Ishikawa (cell line): Measurements from ENCODE around the gene TMEM132D.
A peak's percentile ranks its signal among the peaks of the same experiment; 100 is the strongest.

ENCODE experiments used
- CEBPB ChIP-seq: IDR thresholded peaks from 2 replicates; pipeline ENCODE4 v1.6.1; 2012
- CREB1 ChIP-seq: IDR thresholded peaks from 2 replicates; pipeline ENCODE4 v1.6.1; 2012; ENCODE audit warnings: low read depth
- EGR1 ChIP-seq: IDR thresholded peaks from 2 replicates; pipeline ENCODE4 v1.6.1; 2012
- EP300 ChIP-seq: IDR thresholded peaks from 2 replicates; pipeline ENCODE4 v1.6.1; 2012; ENCODE audit warnings: borderline replicate concordance
- FOXM1 ChIP-seq: IDR thresholded peaks from 2 replicates; pipeline ENCODE4 v1.6.1; 2012; ENCODE audit warnings: low read depth, borderline replicate concordance
- NFIC ChIP-seq: IDR thresholded peaks from 2 replicates; pipeline ENCODE4 v1.6.1; 2012
- RAD21 ChIP-seq: IDR thresholded peaks from 2 replicates; pipeline ENCODE4 v1.6.1; 2012; ENCODE audit warnings: low read depth
- TAF1 ChIP-seq: IDR thresholded peaks from 2 replicates; pipeline ENCODE4 v1.6.1; 2012; ENCODE audit warnings: low read depth, mild to moderate bottlenecking
- TCF12 ChIP-seq: IDR thresholded peaks from 2 replicates; pipeline ENCODE4 v1.6.1; 2012; ENCODE audit warnings: low read depth
- TEAD4 ChIP-seq: IDR thresholded peaks from 2 replicates; pipeline ENCODE4 v1.6.1; 2012
- USF1 ChIP-seq: IDR thresholded peaks from 2 replicates; pipeline ENCODE4 v1.6.1; 2012
- YY1 ChIP-seq: IDR thresholded peaks from 2 replicates; pipeline ENCODE4 v1.6.1; 2012; ENCODE audit warnings: low read depth
- ZBTB7A ChIP-seq: IDR thresholded peaks from 2 replicates; pipeline ENCODE4 v1.6.1; 2012; ENCODE audit warnings: low read depth
- TF ChIP-seq, protein P1 (sequence below): IDR thresholded peaks from 2 replicates; pipeline ENCODE4 v1.6.1; 2012
- TF ChIP-seq, protein P2 (sequence below): IDR thresholded peaks from 2 replicates; pipeline ENCODE4 v1.6.1; 2012; ENCODE audit warnings: low read depth, mild to moderate bottlenecking

Gene TMEM132D

DNA sequence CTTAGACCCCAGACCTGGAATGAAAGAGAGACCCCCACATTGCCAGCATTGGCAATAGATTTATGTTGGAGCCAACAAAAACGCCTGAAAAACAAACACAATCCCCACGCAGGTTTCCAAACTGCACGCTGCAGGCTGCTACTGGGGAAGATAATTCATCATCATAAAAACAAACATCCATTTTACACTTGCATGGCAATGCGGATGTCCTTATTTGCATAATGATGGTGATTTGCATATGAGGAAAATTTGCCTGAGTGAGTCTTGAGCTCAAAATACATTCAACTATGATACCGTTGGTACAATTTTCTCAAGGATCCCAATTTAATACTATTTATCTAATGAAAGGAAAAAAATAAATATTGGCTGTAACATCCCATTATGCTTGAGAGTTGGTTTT, 33.6 kb upstream of the TMEM132D start:
- TF ChIP-seq CREB1 (no peak), NFIC (no peak), EGR1 (no peak), YY1 (no peak), USF1 (no peak), FOXM1 (no peak), ZBTB7A (no peak), EP300 (no peak), TCF12 (no peak), RAD21 (no peak), TAF1 (no peak), CEBPB (no peak), TEAD4 (no peak)
- TF ChIP-seq, protein P1, sequence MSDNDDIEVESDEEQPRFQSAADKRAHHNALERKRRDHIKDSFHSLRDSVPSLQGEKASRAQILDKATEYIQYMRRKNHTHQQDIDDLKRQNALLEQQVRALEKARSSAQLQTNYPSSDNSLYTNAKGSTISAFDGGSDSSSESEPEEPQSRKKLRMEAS, result no peak
- TF ChIP-seq, protein P2, sequence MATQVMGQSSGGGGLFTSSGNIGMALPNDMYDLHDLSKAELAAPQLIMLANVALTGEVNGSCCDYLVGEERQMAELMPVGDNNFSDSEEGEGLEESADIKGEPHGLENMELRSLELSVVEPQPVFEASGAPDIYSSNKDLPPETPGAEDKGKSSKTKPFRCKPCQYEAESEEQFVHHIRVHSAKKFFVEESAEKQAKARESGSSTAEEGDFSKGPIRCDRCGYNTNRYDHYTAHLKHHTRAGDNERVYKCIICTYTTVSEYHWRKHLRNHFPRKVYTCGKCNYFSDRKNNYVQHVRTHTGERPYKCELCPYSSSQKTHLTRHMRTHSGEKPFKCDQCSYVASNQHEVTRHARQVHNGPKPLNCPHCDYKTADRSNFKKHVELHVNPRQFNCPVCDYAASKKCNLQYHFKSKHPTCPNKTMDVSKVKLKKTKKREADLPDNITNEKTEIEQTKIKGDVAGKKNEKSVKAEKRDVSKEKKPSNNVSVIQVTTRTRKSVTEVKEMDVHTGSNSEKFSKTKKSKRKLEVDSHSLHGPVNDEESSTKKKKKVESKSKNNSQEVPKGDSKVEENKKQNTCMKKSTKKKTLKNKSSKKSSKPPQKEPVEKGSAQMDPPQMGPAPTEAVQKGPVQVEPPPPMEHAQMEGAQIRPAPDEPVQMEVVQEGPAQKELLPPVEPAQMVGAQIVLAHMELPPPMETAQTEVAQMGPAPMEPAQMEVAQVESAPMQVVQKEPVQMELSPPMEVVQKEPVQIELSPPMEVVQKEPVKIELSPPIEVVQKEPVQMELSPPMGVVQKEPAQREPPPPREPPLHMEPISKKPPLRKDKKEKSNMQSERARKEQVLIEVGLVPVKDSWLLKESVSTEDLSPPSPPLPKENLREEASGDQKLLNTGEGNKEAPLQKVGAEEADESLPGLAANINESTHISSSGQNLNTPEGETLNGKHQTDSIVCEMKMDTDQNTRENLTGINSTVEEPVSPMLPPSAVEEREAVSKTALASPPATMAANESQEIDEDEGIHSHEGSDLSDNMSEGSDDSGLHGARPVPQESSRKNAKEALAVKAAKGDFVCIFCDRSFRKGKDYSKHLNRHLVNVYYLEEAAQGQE, result no peak

- TF ChIP-seq TCF12 (no peak), ZBTB7A (no peak), USF1 (no peak), CEBPB (no peak), TEAD4 (no peak), FOXM1 (no peak), CREB1 (no peak), EGR1 (no peak), TAF1 (no peak), YY1 (no peak)
- TF ChIP-seq, protein P2, result no peak
These were observed 24.8 kb upstream of the TMEM132D start for GRCh38 chr12:129928643-129929042.

DNA sequence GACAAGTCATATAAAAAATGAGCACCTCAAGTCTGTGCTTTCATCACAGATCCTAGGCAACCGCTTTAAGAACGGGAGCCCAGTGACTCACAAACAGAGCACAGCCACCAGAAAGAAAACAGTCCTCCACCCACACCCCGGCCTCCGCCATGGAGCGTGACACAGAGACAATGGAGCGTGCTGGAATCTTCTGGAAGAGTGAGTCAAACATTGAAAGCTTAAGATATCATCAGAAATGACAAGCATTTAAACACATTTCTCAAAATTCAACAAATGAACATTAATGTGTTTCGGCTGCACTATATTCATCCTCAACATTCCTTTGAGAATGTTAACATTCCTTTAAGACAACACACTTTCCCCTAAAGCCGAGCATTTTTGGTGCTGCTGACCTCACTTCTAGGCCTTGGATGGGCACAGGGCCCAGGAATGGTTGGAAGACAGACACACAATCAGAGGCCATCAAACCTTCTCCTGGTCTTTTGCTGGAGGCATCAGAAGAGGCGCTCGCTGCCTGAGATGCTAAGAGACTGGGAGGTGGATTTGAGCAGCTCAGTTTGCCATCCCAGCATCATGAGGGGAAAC, 23.6 kb upstream of the TMEM132D start:
- TF ChIP-seq EP300 (no peak), FOXM1 (no peak), TCF12 (no peak), EGR1 (no peak), ZBTB7A (no peak), YY1 (no peak), TAF1 (no peak), NFIC (no peak), CREB1 (no peak), RAD21 (no peak), USF1 (no peak), CEBPB (no peak), TEAD4 (no peak)
- TF ChIP-seq, protein P2, result no peak
- TF ChIP-seq, protein P1, result no peak

GRCh38 chr12:129911428-129912049, 7.7 kb upstream of the TMEM132D start:
- TF ChIP-seq RAD21, result peak; percentile 80
- no peak for TF ChIP-seq CEBPB
- no peak for TF ChIP-seq ZBTB7A
